Esophagus squamous epithelium (tissue), 5 donors: ENCODE measurements around the gene IQCK. TPM values are rescaled to one million over a fixed set of nuclear protein-coding genes. Genes with fewer than 3 reads are reported as not detected.

Source experiments
- DNase-seq: peaks from one replicate; lab custom pipeline; 2025; lab: John Stamatoyannopoulos, UW
- H3K27ac ChIP-seq, 4 donors: fragments of 200-600 bp; sonication (generic); one replicate each; pipeline ENCODE4 v1.5.1; 2016 to 2019; ENCODE audit warnings: mild to moderate bottlenecking in 1 of 4
- H3K27me3 ChIP-seq, 4 donors: fragments of 200-600 bp; sonication (generic); 1 replicate in 3 of 4; 2 replicates in 1 of 4; pipeline versions ENCODE4 v1.5.1 to v1.6.0; 2017 to 2021; ENCODE audit warnings: antibody characterized with exemption in 1 of 4
- H3K36me3 ChIP-seq, 3 donors: fragments of 200-600 bp; sonication (generic); one replicate each; pipeline ENCODE4 v1.5.1; 2016 to 2019
- H3K4me1 ChIP-seq, 3 donors: fragments of 200-600 bp; sonication (generic); one replicate each; pipeline ENCODE4 v1.5.1; 2017 to 2019
- H3K4me3 ChIP-seq, 4 donors: fragments of 200-600 bp; sonication (generic); 1 replicate in 3 of 4; 2 replicates in 1 of 4; pipeline ENCODE4 v1.5.1; 2016 to 2019; ENCODE audit warnings: mild to moderate bottlenecking in 2 of 4, moderate library complexity in 1 of 4
- H3K9me3 ChIP-seq, 3 donors: fragments of 200-600 bp; sonication (generic); one replicate each; pipeline ENCODE4 v1.5.1; 2016 to 2019
- POLR2A ChIP-seq, 4 donors: fragments of 450-650 bp; IDR thresholded peaks; one replicate each; pipeline ENCODE4 v1.6.1; 2017; ENCODE audit warnings: antibody characterized with exemption in 4 of 4, mild to moderate bottlenecking in 4 of 4, moderate library complexity in 3 of 4
- WGBS, 2 donors: methylation state at CpG; one replicate each; pipeline ENCODE4 v1.1.5; 2018; 5-methylcytosine and 5-hydroxymethylcytosine counted together
- intact Hi-C: fragments of 100-400 bp; cut with DNase I; formaldehyde crosslinking; loops from one replicate; pipeline ENCODE4 v1.15.0; 2022
- total RNA-seq, 4 donors: library from RNA; depleted of rRNA; stranded (reverse); fragments of >200 nt; gene quantifications; one replicate each; pipeline ENCODE4 v1.1.0, GENCODE V29; 2016
- TF ChIP-seq, protein P1 (sequence below), 6 experiments: fragments of 450-650 bp in 4 of 6; fragments of 200-600 bp in 2 of 6; sonication (generic) in 2 of 6; IDR thresholded peaks; one replicate each; pipeline ENCODE4 v1.5.1; 2016 to 2019; ENCODE audit warnings: antibody characterized with exemption in 6 of 6, mild to moderate bottlenecking in 4 of 6, moderate library complexity in 4 of 6
- donor health status: DM: yes; HTN: yes; CAD: no.

IQCK gene
- total RNA-seq, 4 donors from 2014 or later = 2.2 to 9.3 (median 6.1) TPM

DNA sequence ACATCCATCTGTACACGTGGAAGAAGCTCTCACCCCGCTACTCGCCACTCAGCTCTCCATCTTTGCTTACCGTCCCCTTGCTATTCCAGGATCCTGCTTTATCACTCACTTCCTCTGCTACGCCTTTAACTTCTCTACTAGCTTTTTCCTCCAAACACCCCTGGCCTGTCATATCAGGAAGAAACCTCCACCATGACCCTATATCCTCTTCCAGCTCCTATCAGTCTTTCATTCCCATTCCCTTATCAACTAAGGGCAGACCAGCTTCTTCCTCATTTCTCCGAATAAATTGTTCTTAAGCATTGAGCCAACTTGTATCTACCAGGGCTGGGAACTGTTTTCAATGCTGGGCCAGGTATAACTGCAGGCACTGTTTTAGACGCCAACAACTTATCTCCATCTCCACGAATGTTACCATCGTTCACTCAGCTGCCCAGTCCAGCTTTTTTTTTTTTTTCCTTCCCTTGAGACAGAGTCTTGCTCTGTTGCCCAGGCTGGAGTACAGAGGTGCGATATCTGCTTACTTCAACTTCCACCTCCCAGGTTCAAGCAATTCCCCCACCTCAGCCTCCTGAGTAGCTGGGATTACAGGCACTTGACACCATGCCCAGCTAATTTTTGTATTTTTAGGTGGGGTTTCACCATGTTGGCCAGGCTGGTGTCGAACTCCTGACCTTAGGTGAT is 4.3 kb downstream of the IQCK start:
- TF ChIP-seq POLR2A (IDR thresholded peaks at IDR 0.05) = no peak
- TF ChIP-seq, protein P1, sequence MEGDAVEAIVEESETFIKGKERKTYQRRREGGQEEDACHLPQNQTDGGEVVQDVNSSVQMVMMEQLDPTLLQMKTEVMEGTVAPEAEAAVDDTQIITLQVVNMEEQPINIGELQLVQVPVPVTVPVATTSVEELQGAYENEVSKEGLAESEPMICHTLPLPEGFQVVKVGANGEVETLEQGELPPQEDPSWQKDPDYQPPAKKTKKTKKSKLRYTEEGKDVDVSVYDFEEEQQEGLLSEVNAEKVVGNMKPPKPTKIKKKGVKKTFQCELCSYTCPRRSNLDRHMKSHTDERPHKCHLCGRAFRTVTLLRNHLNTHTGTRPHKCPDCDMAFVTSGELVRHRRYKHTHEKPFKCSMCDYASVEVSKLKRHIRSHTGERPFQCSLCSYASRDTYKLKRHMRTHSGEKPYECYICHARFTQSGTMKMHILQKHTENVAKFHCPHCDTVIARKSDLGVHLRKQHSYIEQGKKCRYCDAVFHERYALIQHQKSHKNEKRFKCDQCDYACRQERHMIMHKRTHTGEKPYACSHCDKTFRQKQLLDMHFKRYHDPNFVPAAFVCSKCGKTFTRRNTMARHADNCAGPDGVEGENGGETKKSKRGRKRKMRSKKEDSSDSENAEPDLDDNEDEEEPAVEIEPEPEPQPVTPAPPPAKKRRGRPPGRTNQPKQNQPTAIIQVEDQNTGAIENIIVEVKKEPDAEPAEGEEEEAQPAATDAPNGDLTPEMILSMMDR (IDR thresholded peaks at IDR 0.05) = no peak
- H3K27me3 ChIP-seq = no peaks in the 10 kb centered on the region
- no peak overlapping the region for H3K27ac ChIP-seq
- DNase-seq = no peak
- H3K36me3 ChIP-seq = no peaks in the 10 kb centered on the region
- no peaks in the 10 kb centered on the region for H3K9me3 ChIP-seq
- no peak overlapping the region for H3K4me3 ChIP-seq
- peaks cover 7 to 19% (median 7%) of the 10 kb centered on the region in 3 donors for H3K4me1 ChIP-seq
- WGBS, 2 donors = 81 to 83% methylated on average over 11 of the region's 11 CpGs
- intact Hi-C loops = no loop called here

DNA sequence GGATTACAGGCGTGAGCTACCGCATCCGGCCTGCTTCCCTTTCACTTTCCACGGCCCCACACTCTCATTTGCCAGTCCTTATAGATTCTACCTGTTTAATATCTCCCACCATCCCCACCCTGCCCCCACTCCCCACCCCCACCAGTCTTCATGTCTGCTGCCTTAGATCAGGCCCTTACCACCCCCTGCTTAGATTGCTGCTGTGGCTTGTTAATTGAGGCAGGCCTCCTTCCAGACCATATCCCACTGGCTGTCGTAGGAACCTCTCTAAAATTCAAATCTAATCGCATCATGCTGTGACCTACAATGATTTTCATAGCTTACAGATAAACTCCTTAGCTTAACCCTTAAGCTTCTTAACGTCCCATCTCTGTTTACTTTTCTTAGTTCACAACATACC is 4.9 kb downstream of the IQCK start:
- Histone ChIP-seq H3K4me3 (no peak overlapping the region), H3K27me3 (no peaks in the 10 kb centered on the region), H3K36me3 (no peaks in the 10 kb centered on the region), H3K4me1 (peaks cover 6 to 16% (median 7%) of the 10 kb centered on the region in 3 donors), H3K27ac (no peak overlapping the region), H3K9me3 (no peaks in the 10 kb centered on the region)
- DNase-seq = no peak
- WGBS, 2 donors = 77 to 86% methylated on average over 7 of the region's 7 CpGs
- intact Hi-C loops = no loop called here
- TF ChIP-seq POLR2A (IDR thresholded peaks at IDR 0.05) = no peak
- TF ChIP-seq, protein P1 (IDR thresholded peaks at IDR 0.05) = no peak

DNA sequence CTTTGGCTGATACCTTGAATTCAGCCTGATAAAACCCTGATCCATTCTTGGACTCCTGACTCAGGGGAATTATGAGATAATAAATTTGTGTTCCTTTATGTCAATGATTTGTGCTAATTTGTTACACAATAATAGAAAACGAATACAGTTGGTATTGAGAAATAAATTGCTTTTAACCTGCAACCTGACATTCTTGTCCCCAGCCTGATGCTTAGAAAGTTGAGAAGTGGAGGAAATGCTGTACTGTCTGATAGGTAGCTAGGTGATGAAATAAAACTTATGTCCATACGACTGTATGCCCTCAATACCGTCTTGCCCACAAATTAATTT is 10.5 kb downstream of the IQCK start:
- TF ChIP-seq, protein P1 (IDR thresholded peaks at IDR 0.05) = no peak
- no peak for TF ChIP-seq POLR2A (IDR thresholded peaks at IDR 0.05)
- H3K27ac ChIP-seq = no peak overlapping the region
- no peaks in the 10 kb centered on the region for H3K9me3 ChIP-seq
- H3K36me3 ChIP-seq = peaks cover 0 to 9% (median 0%) of the 10 kb centered on the region in 3 donors
- no peaks in the 10 kb centered on the region for H3K4me1 ChIP-seq
- intact Hi-C loops = no loop called here
- H3K27me3 ChIP-seq = no peaks in the 10 kb centered on the region
- DNase-seq = no peak
- WGBS, 2 donors = 75 to 86% methylated on average over 3 of the region's 3 CpGs
- H3K4me3 ChIP-seq = no peak overlapping the region

DNA sequence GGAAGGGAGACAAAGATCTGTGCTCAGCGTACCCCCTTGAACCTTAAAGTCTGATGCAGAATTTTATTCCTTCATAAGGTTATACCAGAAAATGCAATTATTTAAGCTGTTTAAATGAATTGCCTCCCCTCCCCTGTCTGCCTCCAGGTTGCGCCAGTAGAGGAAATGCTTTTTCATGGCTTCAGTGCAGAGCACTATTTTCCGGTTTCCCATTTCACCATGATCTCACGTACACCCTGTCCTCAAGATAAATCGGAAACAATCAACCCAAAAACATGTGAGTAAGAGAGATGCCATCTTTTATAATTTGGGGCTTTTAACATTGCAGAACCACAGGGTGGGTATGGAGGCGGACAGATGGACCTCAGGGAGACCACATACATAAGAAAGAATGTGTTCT is 15.5 kb downstream of the IQCK start:
- 90 to 97% methylated on average over 6 of the region's 6 CpGs for WGBS, 2 donors
- H3K4me1 ChIP-seq = peaks cover 0 to 16% (median 0%) of the 10 kb centered on the region in 3 donors
- no peak for DNase-seq
- no peak overlapping the region for H3K4me3 ChIP-seq
- no peak overlapping the region for H3K27ac ChIP-seq
- H3K27me3 ChIP-seq = no peaks in the 10 kb centered on the region
- no peaks in the 10 kb centered on the region for H3K9me3 ChIP-seq
- peaks cover 0 to 29% (median 4%) of the 10 kb centered on the region in 3 donors for H3K36me3 ChIP-seq
- intact Hi-C loops = no loop called here
- TF ChIP-seq, protein P1 (IDR thresholded peaks at IDR 0.05) = no peak
- no peak for TF ChIP-seq POLR2A (IDR thresholded peaks at IDR 0.05)

DNA sequence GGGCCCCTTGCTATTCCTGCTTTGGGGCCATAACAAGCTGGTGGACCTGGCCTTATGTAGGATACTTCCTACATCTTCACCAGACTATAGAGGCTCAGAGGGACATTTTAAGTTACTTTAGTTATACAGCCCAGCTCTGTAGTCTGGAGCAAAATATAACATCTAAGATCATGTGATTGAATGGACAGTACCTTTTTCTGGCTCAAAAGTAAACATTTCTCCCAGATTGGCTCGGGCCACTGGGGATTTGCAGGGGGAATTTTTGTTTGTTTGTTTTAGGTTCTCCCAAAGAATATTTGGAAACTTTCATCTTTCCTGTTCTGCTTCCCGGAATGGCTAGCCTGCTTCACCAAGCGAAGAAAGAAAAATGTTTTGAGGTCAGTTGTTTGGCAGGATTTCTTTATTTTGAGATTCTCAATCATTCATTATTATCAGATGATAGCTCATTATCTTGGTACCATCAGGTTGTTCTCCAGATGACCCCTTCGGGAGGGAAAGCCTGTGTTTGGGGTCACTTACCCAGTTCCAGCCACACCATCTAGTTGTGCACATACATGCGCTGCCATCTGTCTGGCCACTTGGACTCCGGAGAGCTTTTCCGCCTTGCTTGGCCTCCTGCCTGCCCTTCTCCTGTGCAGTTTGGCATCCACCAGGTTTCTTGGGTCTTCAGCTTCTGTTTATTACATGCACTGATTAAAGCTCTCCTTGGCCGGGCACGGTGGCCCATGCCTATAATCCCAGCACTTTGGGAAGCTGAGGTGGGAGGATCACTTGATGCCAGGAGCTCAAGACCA is 17.2 kb downstream of the IQCK start:
- DNase-seq = no peak
- intact Hi-C loops = no loop called here

More for the DNA sequence above, 17.2 kb downstream of the IQCK start:
- TF ChIP-seq, protein P1 (IDR thresholded peaks at IDR 0.05) = no peak
- TF ChIP-seq POLR2A (IDR thresholded peaks at IDR 0.05) = no peak
- Histone ChIP-seq H3K27ac (peak overlapping the region in 2 of 4 donors; percentile 17 to 52), H3K27me3 (no peaks in the 10 kb centered on the region), H3K4me3 (no peak overlapping the region), H3K9me3 (no peaks in the 10 kb centered on the region), H3K36me3 (peaks cover 0 to 29% (median 4%) of the 10 kb centered on the region in 3 donors), H3K4me1 (peaks cover 0 to 16% (median 0%) of the 10 kb centered on the region in 3 donors)
- 60 to 69% methylated on average over 9 of the region's 9 CpGs for WGBS, 2 donors
